HCT116 (cell line): ENCODE results near the gene C2orf81. TPM values are rescaled to one million over a fixed set of nuclear protein-coding genes. Genes with fewer than 3 reads are reported as not detected.
A peak's percentile ranks its signal among the peaks of the same experiment; 100 is the strongest.

Experiments
- ATAC-seq: fragments of 200-7000 bp; cut with Tn5 transposase; 2 replicates; pipeline ENCODE4 v1.9.1; 2020; ENCODE audit warnings: mild to moderate bottlenecking, moderate library complexity
- BruUV-seq: library from RNA; stranded (reverse); fragments of 400-500 nt; replicated peaks from 2 replicates; lab custom pipeline; 2021; lab: Mats Ljungman, UMichigan
- CTCF ChIA-PET: fragments of 300-600 bp; sonication (Branson Sonifier 250); formaldehyde crosslinking; loops from one replicate; lab custom pipeline; 2021; ENCODE audit warnings: antibody characterized with exemption; lab: Charles Lee
- POLR2A ChIA-PET: fragments of 300-600, 350-600 bp; sonication (Branson Sonifier 250); formaldehyde crosslinking; loops from one replicate; lab custom pipeline; 2021; ENCODE audit warnings: antibody characterized with exemption; lab: Charles Lee
- RAD21 ChIA-PET, 2 experiments: fragments of 300-600 bp; sonication (Branson Sonifier 250); formaldehyde crosslinking; loops; one replicate each; lab custom pipeline; 2023; ENCODE audit warnings: low total read pairs in 2 of 2; ENCODE audit not compliant: uncharacterized antibody in 2 of 2, unreplicated experiment in 2 of 2, low non-redundant PET in 1 of 2; lab: Charles Lee
- DNase-seq: peaks from one replicate; pipeline ENCODE4 v3.0.0-alpha.2; 2010; ENCODE audit warnings: low read depth, low spot score
- H2AFZ ChIP-seq: fragments of 200-600 bp; shearing (Covaris generic), sonication (generic); 2 replicates; pipeline ENCODE4 v1.6.1; 2017; ENCODE audit warnings: low read depth, mixed run types, mixed read lengths, antibody characterized with exemption, low read length; ENCODE audit not compliant: poor library complexity, severe bottlenecking
- H3K27ac ChIP-seq: 2 replicates; pipeline ENCODE4 v1.5.1; 2012; ENCODE audit warnings: low read depth, low read length
- H3K27me3 ChIP-seq: fragments of 200-600 bp; sonication (generic); 2 replicates; pipeline ENCODE4 v1.6.1; 2016; ENCODE audit warnings: mixed run types, low read length, mixed read lengths; ENCODE audit not compliant: insufficient read depth
- H3K36me3 ChIP-seq, 2 experiments: fragments of 200-500 bp in 1 of 2; fragments of 200-600 bp in 1 of 2; sonication (Bioruptor generic) in 1 of 2; sonication (generic) in 1 of 2; 2 replicates each; pipeline versions ENCODE4 v1.5.1 to v1.6.1; 2014 to 2016; ENCODE audit warnings: low read length in 2 of 2, inconsistent platforms in 1 of 2, mixed read lengths in 1 of 2, mixed run types in 1 of 2; ENCODE audit not compliant: insufficient read depth in 2 of 2, control insufficient read depth in 1 of 2
- H3K4me1 ChIP-seq, 2 experiments: fragments of 200-600 bp in 1 of 2; sonication (generic) in 1 of 2; 2 replicates each; pipeline versions ENCODE4 v1.5.1 to v1.6.1; 2012 to 2017; ENCODE audit warnings: low read length in 2 of 2, inconsistent platforms in 1 of 2, mild to moderate bottlenecking in 1 of 2, mixed read lengths in 1 of 2, mixed run types in 1 of 2, moderate library complexity in 1 of 2; ENCODE audit not compliant: insufficient read depth in 2 of 2, control insufficient read depth in 1 of 2
- H3K4me2 ChIP-seq: fragments of 200-600 bp; sonication (generic); 2 replicates; pipeline ENCODE4 v1.6.1; 2017; ENCODE audit warnings: mixed run types, low read length, mixed read lengths
- H3K4me3 ChIP-seq, 2 experiments: fragments of 200-600 bp in 1 of 2; sonication (generic) in 1 of 2; replicated peaks in 1 of 2; 2 replicates each; pipeline ENCODE4 v1.5.1; 2011 to 2016; ENCODE audit warnings: low read length in 2 of 2, control low read depth in 1 of 2, low read depth in 1 of 2, mild to moderate bottlenecking in 1 of 2, mixed read lengths in 1 of 2, mixed run types in 1 of 2
- H3K79me2 ChIP-seq: fragments of 200-600 bp; sonication (generic); 2 replicates; pipeline ENCODE4 v1.6.1; 2017; ENCODE audit warnings: mild to moderate bottlenecking, mixed run types, low read length, moderate library complexity, mixed read lengths; ENCODE audit not compliant: insufficient read depth
- H3K9ac ChIP-seq: fragments of 200-600 bp; sonication (generic); 2 replicates; pipeline ENCODE4 v1.6.1; 2016; ENCODE audit warnings: low read length, mixed read lengths
- H3K9me2 ChIP-seq: fragments of 200-600 bp; sonication (generic), shearing (Covaris generic); 2 replicates; pipeline ENCODE4 v1.6.1; 2017; ENCODE audit warnings: mixed run types, mild to moderate bottlenecking, moderate library complexity; ENCODE audit not compliant: insufficient read depth
- H3K9me3 ChIP-seq, 2 experiments: fragments of 200-500 bp in 1 of 2; fragments of 200-600 bp in 1 of 2; sonication (Bioruptor generic) in 1 of 2; sonication (generic) in 1 of 2; 2 replicates each; pipeline ENCODE4 v1.6.1; 2014 to 2017; ENCODE audit warnings: low read length in 2 of 2, mixed read lengths in 2 of 2, inconsistent platforms in 1 of 2, low read depth in 1 of 2, mild to moderate bottlenecking in 1 of 2, mixed run types in 1 of 2, moderate library complexity in 1 of 2; ENCODE audit not compliant: control insufficient read depth in 1 of 2, insufficient read depth in 1 of 2
- H4K20me1 ChIP-seq: fragments of 200-600 bp; sonication (generic), shearing (Covaris generic); 2 replicates; pipeline ENCODE4 v1.6.1; 2017; ENCODE audit warnings: mixed run types, mild to moderate bottlenecking, moderate library complexity; ENCODE audit not compliant: insufficient read depth
- CBX3 ChIP-seq: IDR thresholded peaks from 2 replicates; pipeline ENCODE4 v1.6.1; 2012; ENCODE audit warnings: low read depth
- ELF1 ChIP-seq: IDR thresholded peaks from 2 replicates; pipeline ENCODE4 v1.6.1; 2012; ENCODE audit warnings: low read depth, borderline replicate concordance
- EZH2 ChIP-seq: fragments of 200-600 bp; sonication (generic); IDR thresholded peaks from 2 replicates; pipeline ENCODE4 v1.6.1; 2017; ENCODE audit warnings: antibody characterized with exemption, mixed run types
- JUND ChIP-seq: IDR thresholded peaks from 2 replicates; pipeline ENCODE4 v1.6.1; 2012
- POLR2AphosphoS5 ChIP-seq: IDR thresholded peaks from 2 replicates; pipeline ENCODE4 v1.6.1; 2011; ENCODE audit warnings: mild to moderate bottlenecking, low read depth, low read length, moderate library complexity
- RAD21 ChIP-seq: IDR thresholded peaks from 2 replicates; pipeline ENCODE4 v1.6.1; 2012; ENCODE audit warnings: low read depth, mild to moderate bottlenecking
- YY1 ChIP-seq: IDR thresholded peaks from 2 replicates; pipeline ENCODE4 v1.6.1; 2011; ENCODE audit warnings: low read length, low read depth, moderate library complexity, mild to moderate bottlenecking; ENCODE audit not compliant: insufficient replicate concordance; ENCODE audit errors: extremely low read depth
- intact Hi-C: fragments of 100-400 bp; cut with micrococcal nuclease; formaldehyde crosslinking; loops from 2 replicates; pipeline ENCODE4 v1.10.0; 2022
- total RNA-seq: library from RNA; stranded (reverse); gene quantifications from one replicate; pipeline ENCODE4 v1.2.1, GENCODE V29; 2021; ENCODE audit not compliant: unreplicated experiment
- TF ChIP-seq, protein P1 (sequence below): IDR thresholded peaks from 2 replicates; pipeline ENCODE4 v1.6.1; 2012
- TF ChIP-seq, protein P2 (sequence below): IDR thresholded peaks from 2 replicates; pipeline ENCODE4 v1.6.1; 2012; ENCODE audit warnings: low read depth
- TF ChIP-seq, protein P3 (sequence below), 3 experiments: fragments of 200-600 bp in 1 of 3; sonication (generic) in 1 of 3; IDR thresholded peaks in 2 of 3; conservative IDR thresholded peaks in 1 of 3; 2 replicates each; pipeline ENCODE4 v1.5.1; 2012 to 2017; ENCODE audit warnings: low read depth in 2 of 3, low read length in 2 of 3, antibody characterized with exemption in 1 of 3, borderline replicate concordance in 1 of 3, control low read depth in 1 of 3, mild to moderate bottlenecking in 1 of 3, mixed read lengths in 1 of 3, mixed run types in 1 of 3, moderate library complexity in 1 of 3; ENCODE audit not compliant: insufficient read depth in 1 of 3

Gene C2orf81
- total RNA-seq, 1 experiment from 2014 or later = 6.5 TPM

DNA sequence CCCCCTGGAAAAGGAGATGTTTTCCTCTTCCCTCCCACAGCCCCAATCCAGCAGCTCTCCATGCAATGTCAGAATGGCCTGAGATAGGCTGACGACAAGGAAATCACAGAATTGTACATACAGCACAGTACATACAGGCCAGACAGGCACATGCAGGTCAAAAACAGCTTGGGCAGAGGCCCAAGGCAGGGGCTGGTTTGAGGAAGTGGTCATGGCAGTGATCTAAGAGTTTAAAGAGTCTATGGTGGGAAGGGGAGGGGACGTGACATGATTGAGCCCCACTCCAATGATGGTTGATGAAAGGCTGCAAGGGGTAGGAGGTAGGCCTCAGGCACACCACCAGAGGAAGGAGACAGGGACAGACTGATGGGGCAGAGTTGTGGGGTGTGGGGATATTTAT, 45.6 kb downstream of the C2orf81 start:
- CTCF ChIA-PET = interaction anchor here (0.7 kb wide), 1 partner anchor 41 kb away, joined by 3 read pairs; no protein-coding TSS in a partner anchor
- RAD21 ChIA-PET = no interaction called here

DNA sequence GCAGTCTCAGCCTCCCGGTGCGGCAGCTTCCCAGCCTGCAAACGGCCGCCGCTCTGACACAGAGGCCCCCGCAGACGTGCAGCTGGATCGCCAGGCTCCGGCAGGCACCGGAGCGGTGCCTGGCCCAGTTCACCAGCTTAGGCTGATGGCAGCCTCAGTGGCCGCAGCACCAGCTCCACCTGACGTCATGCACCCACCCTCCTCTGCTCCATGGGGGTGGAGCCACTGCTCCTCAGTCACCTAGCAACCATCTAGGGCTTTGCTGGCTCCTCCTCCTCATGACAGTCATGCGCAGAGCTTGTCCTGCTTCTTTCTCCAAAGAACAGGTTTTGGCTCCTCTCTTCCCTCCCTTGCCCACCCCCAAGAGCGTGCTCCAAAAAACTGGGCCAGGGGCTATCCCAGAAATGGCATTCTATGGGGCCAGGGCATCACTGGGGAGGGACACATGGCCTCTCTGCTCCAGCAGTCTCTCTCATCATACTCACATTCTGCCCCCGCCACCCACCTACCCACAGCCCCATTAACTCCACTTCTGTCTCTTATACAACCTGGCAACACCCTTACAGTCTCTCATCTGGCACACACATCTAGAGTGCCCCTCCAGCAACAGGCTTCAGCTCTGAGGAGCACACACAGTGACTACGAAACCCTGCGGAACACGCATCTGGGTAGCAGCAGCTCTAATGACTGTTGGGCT, 46.8 kb downstream of the C2orf81 start:
- Histone ChIP-seq H3K9ac (no peak overlapping the region), H3K27me3 (no peaks in the 10 kb centered on the region), H3K4me1 (no peaks in the 10 kb centered on the region), H3K9me2 (no peaks in the 10 kb centered on the region), H3K79me2 (peaks cover 6% of the 10 kb centered on the region; the same call in 1 of the 2 replicates), H3K9me3 (no peaks in the 10 kb centered on the region), H4K20me1 (no peaks in the 10 kb centered on the region), H3K27ac (no peak overlapping the region), H3K36me3 (peaks cover 3 to 25% of the 10 kb centered on the region in 2 experiments; a peak in 2 of 4 replicates), H3K4me3 (no peak overlapping the region), H3K4me2 (no peak overlapping the region), H2AFZ (no peak overlapping the region)
- ATAC-seq (peak; percentile 86), DNase-seq (no peak)
- POLR2A ChIA-PET = no interaction called here
- RAD21 ChIA-PET = no interaction called here
- BruUV-seq = no TSS peak
- intact Hi-C loops = no loop called here
- CTCF ChIA-PET = no interaction called here
- no peak for TF ChIP-seq ELF1
- no peak for TF ChIP-seq POLR2AphosphoS5
- no peak for TF ChIP-seq YY1
- TF ChIP-seq RAD21 = no peak
- no peak for TF ChIP-seq JUND
- TF ChIP-seq, protein P1, sequence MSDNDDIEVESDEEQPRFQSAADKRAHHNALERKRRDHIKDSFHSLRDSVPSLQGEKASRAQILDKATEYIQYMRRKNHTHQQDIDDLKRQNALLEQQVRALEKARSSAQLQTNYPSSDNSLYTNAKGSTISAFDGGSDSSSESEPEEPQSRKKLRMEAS = no peak
- TF ChIP-seq, protein P2, sequence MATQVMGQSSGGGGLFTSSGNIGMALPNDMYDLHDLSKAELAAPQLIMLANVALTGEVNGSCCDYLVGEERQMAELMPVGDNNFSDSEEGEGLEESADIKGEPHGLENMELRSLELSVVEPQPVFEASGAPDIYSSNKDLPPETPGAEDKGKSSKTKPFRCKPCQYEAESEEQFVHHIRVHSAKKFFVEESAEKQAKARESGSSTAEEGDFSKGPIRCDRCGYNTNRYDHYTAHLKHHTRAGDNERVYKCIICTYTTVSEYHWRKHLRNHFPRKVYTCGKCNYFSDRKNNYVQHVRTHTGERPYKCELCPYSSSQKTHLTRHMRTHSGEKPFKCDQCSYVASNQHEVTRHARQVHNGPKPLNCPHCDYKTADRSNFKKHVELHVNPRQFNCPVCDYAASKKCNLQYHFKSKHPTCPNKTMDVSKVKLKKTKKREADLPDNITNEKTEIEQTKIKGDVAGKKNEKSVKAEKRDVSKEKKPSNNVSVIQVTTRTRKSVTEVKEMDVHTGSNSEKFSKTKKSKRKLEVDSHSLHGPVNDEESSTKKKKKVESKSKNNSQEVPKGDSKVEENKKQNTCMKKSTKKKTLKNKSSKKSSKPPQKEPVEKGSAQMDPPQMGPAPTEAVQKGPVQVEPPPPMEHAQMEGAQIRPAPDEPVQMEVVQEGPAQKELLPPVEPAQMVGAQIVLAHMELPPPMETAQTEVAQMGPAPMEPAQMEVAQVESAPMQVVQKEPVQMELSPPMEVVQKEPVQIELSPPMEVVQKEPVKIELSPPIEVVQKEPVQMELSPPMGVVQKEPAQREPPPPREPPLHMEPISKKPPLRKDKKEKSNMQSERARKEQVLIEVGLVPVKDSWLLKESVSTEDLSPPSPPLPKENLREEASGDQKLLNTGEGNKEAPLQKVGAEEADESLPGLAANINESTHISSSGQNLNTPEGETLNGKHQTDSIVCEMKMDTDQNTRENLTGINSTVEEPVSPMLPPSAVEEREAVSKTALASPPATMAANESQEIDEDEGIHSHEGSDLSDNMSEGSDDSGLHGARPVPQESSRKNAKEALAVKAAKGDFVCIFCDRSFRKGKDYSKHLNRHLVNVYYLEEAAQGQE = no peak
- TF ChIP-seq CBX3 = no peak
- TF ChIP-seq EZH2 = no peak

More for the DNA sequence above, 45.6 kb downstream of the C2orf81 start:
- H3K27ac ChIP-seq = no peak overlapping the region
- no peak for DNase-seq
- no peaks in the 10 kb centered on the region for H3K27me3 ChIP-seq
- no peak overlapping the region for H3K9ac ChIP-seq
- peaks cover 4 to 10% of the 10 kb centered on the region in 2 experiments; a peak in 3 of 4 replicates for H3K4me1 ChIP-seq
- no peak for TF ChIP-seq EZH2
- no peak for TF ChIP-seq RAD21
- TF ChIP-seq, protein P3, sequence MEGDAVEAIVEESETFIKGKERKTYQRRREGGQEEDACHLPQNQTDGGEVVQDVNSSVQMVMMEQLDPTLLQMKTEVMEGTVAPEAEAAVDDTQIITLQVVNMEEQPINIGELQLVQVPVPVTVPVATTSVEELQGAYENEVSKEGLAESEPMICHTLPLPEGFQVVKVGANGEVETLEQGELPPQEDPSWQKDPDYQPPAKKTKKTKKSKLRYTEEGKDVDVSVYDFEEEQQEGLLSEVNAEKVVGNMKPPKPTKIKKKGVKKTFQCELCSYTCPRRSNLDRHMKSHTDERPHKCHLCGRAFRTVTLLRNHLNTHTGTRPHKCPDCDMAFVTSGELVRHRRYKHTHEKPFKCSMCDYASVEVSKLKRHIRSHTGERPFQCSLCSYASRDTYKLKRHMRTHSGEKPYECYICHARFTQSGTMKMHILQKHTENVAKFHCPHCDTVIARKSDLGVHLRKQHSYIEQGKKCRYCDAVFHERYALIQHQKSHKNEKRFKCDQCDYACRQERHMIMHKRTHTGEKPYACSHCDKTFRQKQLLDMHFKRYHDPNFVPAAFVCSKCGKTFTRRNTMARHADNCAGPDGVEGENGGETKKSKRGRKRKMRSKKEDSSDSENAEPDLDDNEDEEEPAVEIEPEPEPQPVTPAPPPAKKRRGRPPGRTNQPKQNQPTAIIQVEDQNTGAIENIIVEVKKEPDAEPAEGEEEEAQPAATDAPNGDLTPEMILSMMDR (IDR thresholded peaks at IDR 0.05 in 2 of 3, conservative IDR thresholded peaks at IDR 0.05 in 1 of 3; ENCODE audit: borderline replicate concordance in 1 of 3, insufficient read depth in 1 of 3, low read depth in 2 of 3, low read length in 2 of 3) = no peak
- no peak for TF ChIP-seq POLR2AphosphoS5
- TF ChIP-seq, all 23 proteins: peak for 0
- BruUV-seq = no TSS peak
- Histone ChIP-seq H4K20me1 (no peaks in the 10 kb centered on the region), H3K4me3 (no peak overlapping the region), H3K9me2 (no peaks in the 10 kb centered on the region), H3K79me2 (peaks cover 18% of the 10 kb centered on the region; the same call in 1 of the 2 replicates), H3K9me3 (no peaks in the 10 kb centered on the region), H3K36me3 (peaks cover 3 to 18% of the 10 kb centered on the region in 2 experiments; a peak in 2 of 4 replicates), H2AFZ (no peak overlapping the region), H3K4me2 (no peak overlapping the region)
- intact Hi-C loops = no loop called here
- POLR2A ChIA-PET = no interaction called here
- ATAC-seq = no peak
